LNCaP clone FGC (cell line): ENCODE measurements around the gene C20orf141.
A peak's percentile ranks its signal among the peaks of the same experiment; 100 is the strongest.

ENCODE experiments used
- DNase-seq: peaks from one replicate; pipeline ENCODE4 v3.0.0-alpha.2; 2011; ENCODE audit warnings: low read depth
- H3K4me3 ChIP-seq: 2 replicates; pipeline ENCODE4 v1.5.1; 2011; ENCODE audit warnings: mild to moderate bottlenecking, low read depth, low read length, control low read depth
- TF ChIP-seq, protein P1 (sequence below): IDR thresholded peaks from 2 replicates; pipeline ENCODE4 v1.5.1; 2012; ENCODE audit warnings: mild to moderate bottlenecking; ENCODE audit not compliant: control insufficient read depth, insufficient read depth; ENCODE audit errors: extremely low read depth

C20orf141 gene

DNA sequence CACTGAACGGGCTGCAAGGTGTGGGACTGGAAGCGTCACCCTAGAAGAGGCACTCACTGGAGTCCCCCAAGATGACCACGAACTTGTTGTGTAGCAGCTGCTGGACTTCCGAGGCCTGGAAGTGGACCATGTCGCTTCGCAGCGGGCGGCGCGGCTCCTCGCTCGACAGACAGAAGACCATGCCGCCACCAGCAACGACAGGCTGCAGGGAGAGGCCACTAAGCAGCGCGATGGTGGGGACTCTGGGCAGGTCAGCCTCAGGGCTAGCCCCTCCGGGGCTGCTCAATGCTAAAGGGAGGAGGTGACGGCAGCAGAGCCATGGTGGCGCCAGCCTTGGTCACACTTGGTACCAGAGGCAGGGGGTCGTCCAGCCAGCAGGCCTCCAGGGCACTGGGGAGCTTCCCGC, 24.9 kb downstream of the C20orf141 start:
- no peak for DNase-seq
- H3K4me3 ChIP-seq: peak overlapping the region; percentile 82
- TF ChIP-seq, protein P1, sequence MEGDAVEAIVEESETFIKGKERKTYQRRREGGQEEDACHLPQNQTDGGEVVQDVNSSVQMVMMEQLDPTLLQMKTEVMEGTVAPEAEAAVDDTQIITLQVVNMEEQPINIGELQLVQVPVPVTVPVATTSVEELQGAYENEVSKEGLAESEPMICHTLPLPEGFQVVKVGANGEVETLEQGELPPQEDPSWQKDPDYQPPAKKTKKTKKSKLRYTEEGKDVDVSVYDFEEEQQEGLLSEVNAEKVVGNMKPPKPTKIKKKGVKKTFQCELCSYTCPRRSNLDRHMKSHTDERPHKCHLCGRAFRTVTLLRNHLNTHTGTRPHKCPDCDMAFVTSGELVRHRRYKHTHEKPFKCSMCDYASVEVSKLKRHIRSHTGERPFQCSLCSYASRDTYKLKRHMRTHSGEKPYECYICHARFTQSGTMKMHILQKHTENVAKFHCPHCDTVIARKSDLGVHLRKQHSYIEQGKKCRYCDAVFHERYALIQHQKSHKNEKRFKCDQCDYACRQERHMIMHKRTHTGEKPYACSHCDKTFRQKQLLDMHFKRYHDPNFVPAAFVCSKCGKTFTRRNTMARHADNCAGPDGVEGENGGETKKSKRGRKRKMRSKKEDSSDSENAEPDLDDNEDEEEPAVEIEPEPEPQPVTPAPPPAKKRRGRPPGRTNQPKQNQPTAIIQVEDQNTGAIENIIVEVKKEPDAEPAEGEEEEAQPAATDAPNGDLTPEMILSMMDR: no peak

DNA sequence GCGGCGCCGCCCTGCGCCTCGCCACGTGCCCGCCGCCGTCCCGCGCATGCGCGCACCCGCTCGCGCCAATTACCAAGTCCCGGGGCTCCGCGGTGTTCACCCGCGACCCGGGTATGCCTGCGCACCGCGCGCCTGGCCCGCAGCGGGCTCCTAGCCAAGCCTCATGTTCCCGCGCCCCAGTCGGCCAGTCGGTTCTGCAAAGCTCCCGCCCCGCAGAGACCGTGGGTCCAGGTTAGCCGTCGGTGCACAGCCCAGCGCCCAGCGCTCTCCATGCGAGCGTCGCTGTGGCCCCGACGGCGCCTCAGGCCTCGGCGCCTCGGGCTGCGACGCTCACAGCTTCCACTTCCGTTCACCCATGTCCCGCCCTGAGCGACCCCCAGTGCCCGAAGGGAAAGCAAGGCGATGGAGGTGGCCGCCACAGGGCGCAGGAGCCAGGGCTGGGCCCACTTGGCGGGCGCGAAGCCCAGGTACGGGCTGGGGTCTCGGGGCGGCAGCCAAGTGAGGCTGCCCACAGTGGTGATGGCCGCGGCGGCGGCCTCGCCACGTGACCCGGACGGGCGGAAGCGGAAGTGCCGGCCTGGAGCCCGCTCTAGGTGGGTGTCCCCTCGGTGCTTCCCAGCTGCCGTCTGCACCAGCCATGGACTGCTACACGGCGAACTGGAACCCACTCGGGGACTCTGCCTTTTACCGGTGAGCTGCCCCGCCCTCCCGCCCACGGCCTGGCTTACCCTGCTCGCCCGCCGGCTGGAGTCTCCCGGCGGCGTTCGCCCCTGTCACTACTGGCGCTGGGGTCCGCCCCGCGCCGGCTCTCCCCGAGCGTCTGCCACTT, 25.6 kb downstream of the C20orf141 start, which contains the start of the genes PCED1A and VPS16:
PCED1A (minus strand) TSS at position 518 of the 829 bp plus-strand sequence. CDS start 743 bp downstream, outside the sequence.
VPS16 (plus strand) TSS at position 608 of the 829 bp plus-strand sequence; CDS start at position 638, 30 bp downstream.
- H3K4me3 ChIP-seq: peak within 1 kb of the TSS; percentile 82
- TF ChIP-seq, protein P1: no peak
- peak; percentile 52 for DNase-seq

DNA sequence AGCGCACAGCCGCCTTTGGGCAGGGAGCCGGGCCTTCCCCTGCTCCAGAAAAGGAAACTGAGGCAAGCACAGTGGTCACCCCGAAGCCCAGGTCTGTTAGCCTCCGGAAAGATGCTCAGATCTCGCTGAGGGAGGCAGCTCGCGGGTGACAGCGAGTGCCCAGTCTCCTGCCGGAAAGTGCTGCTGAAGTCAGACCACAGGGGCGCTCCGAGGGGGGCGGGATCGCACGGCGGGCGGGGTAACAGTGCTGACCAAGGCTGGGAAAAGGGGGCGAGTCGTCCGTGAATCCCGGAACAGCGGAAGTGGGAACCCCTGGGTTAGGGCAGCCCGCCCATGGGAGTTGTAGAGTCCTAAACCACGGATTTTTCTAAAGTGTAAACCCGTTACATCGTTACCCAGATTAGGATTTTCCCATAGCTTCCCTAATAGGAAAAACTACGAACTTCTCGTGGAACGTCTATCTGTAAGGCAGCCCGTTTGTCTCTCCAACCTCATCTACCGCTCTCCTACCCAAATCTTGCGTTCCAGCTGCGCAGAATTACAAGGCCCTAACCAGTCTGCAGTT, 26.3 kb downstream of the C20orf141 start:
- TF ChIP-seq, protein P1: no peak
- H3K4me3 ChIP-seq: peak overlapping the region; percentile 82
- no peak for DNase-seq

DNA sequence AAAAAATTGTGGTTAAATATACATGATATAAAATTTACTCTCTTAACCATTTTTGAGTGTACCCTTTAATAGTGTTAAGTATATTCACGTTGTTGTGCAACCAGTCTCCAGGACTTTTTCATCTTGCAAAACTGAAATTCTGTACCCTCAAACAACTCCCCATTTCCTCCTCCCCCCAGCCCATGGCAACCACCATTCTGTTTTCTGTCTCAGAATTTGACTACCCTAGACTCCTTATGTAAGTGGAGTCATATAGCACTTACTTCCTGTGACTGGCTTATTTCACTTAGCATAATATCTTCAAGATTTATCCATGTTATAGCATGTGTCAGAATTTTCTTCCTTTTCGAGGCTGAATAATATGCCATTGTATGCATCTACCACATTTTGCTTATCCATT, 30.8 kb downstream of the C20orf141 start:
- TF ChIP-seq, protein P1: no peak
- no peak overlapping the region for H3K4me3 ChIP-seq
- DNase-seq: no peak

DNA sequence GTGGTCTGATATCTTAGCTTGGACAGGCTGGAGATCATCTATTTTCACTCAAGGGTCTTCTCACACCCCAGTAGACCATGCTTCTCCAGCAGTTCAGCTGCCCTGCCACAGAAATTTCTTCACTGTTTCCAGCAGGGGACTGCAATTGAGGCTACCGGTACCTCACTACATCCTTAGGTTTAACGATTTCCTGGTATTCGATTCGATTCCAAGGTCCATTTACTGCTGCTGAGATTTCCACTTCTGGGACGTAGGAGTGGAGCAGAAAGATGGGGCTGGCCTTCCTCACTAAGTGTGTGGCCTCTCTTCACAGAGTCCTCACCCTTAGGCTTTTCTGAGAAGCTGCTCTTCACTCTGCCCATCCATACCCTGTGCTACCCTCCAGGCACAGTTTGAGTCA, 31.9 kb downstream of the C20orf141 start:
- TF ChIP-seq, protein P1: no peak
- DNase-seq: no peak
- H3K4me3 ChIP-seq: no peak overlapping the region

DNA sequence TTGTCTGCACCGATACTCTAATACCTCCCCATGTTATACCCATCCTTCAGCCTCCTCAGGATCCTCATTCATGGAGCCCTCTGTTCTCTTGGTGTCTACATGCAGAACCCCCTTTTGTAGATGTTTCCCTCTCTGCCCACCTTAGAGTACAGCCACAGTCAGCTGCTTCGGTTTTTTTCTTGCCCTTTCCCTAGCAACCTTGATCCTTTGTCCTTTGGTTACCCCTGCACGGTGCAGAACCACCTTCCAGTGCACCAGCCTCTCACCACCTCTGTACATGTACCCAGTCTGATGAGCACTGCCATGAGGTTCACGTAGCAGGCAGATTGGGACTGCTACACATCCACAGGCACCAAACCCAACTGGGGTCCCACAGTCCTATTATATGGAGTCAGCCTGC, 33.0 kb downstream of the C20orf141 start:
- no peak overlapping the region for H3K4me3 ChIP-seq
- TF ChIP-seq, protein P1: no peak
- DNase-seq: no peak
